HL-60 (cell line): ENCODE results near the gene KCNMA1.

Experiments
- CTCF ChIP-seq: IDR thresholded peaks from one replicate; pipeline ENCODE4 v1.5.1; 2011; ENCODE audit warnings: low read length, control low read depth, inconsistent platforms; ENCODE audit not compliant: insufficient read depth
- GABPA ChIP-seq: IDR thresholded peaks from 2 replicates; pipeline ENCODE4 v1.6.1; 2012; ENCODE audit warnings: low read depth
- POLR2AphosphoS5 ChIP-seq: IDR thresholded peaks from 2 replicates; pipeline ENCODE4 v1.6.1; 2012; ENCODE audit warnings: low read depth
- REST ChIP-seq: IDR thresholded peaks from 2 replicates; pipeline ENCODE4 v1.6.1; 2012; ENCODE audit warnings: low read depth; ENCODE audit not compliant: insufficient replicate concordance

- TF ChIP-seq CTCF = no peak
- TF ChIP-seq REST = no peak
- no peak for TF ChIP-seq GABPA
- TF ChIP-seq POLR2AphosphoS5 = no peak
Observed at GRCh38 chr10:77319557-77319956, 318.1 kb downstream of the KCNMA1 start.
